HG03378 (cell line): ENCODE measurements around the gene HYAL1.
"Not testable (repeated sequence)": the region's sequence is repeated elsewhere in the genome, so short reads cannot be mapped to it uniquely, and the experiment has no call there.

ENCODE experiments used
- ATAC-seq: cut with Tn5 transposase; IDR thresholded peaks from one replicate; pipeline ENCODE4 v1.9.1; 2021; ENCODE audit warnings: mild to moderate bottlenecking, moderate library complexity; ENCODE audit not compliant: unreplicated experiment

The HYAL1 gene

DNA sequence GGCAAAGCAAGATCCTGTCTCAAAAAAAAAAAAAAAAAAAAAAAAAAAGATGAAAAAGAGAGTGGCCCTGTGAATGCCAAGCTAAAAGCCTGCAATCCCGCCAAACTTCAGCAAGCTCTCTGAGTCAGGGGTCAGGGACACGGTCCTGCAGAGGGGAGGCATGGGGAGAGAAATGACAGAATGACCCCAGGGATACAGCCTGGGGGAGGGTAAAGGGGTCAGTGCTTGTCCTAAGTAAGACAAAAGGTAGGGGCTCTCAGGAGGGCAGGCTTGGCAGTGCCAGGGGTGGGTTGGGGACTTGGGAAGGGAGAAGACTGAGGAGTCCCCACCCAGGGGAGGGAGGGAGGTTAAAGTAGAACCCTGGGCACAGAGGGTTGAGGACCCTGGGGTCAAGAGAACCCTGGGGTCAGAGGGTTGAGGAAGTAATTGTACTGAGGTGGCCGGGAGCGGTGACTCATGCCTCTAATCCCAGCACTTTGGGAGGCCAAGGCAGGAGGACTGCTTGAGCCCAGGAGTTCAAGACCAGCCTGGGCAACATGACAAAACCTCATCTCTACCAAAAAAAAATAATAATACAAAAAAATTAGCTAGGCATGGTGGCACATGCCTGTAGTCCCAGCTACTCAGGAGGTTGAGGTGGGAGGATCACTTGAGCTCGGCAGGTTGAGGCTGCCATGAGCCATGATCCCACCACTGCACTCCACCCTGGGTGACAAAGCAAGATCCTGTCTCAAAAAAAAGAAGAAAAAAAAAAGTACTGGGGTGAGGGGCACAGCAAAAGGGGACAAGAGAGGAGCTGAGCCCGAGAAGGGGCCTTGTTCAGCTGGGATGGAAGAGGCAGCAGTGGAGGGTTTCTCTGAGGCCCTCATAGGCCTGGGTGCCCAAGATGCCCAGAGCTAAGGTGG lies 39.6 kb downstream of the HYAL1 start:
- ATAC-seq, result no peak

DNA sequence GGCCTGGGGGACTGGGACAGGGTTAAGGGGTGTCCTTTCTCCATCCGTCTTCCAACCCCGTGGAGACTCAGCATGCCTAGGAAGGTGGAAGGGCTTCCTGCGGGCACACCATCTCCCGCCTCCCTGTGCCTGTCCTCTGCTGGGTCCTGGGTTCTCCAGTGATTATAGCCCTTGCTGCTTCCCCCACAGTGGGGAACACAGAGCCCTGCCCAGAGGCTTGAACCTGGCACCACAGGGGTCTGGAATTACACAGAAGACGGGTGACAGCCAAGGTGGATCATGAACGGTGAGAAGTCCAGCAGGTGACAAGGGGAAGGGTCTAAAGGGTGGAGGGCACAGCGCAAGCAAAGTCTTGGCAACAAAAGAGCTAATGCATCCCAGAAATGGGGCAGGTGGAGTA lies 40.6 kb downstream of the HYAL1 start:
- ATAC-seq, result no peak

DNA sequence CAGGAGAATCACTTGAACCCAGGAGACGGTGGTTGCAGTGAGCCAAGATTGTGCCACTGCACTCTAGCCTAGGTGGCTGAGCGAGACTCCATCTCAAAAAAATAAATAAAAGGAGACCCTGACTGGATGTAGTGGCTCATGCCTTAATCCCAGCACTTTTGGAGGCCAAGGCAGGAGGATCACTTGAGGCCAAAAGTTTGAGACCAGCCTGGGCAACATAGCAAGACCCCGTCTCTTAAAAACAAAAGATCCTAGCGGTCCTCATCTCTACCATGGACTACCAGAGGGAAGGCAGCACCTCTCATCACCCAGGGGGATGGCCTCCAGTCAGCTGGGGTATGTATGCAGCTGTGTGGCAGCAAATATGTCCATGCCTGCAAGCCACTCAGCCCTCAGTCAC lies 41.2 kb downstream of the HYAL1 start:
- ATAC-seq, result not testable (repeated sequence)

DNA sequence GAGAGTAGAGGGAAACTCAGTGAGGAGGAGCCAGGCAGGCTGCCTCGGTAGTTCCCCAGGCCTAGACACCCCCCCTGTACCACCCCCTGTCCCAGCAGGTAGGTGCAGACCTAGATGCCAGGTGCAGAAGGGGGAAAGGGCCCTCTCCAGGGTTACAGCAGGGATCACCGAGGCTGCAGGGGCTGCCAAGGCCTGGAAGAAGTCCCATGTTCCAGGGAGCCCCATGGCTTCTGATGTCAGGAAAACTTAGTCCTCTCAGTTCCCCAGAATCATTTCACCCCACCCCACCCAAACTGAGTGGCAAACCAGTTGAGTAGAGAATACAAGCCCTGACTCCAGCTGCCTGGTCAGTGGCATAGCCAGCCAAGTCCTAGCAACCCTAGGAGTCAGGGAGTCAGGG lies 41.9 kb downstream of the HYAL1 start:
- ATAC-seq, result no peak

DNA sequence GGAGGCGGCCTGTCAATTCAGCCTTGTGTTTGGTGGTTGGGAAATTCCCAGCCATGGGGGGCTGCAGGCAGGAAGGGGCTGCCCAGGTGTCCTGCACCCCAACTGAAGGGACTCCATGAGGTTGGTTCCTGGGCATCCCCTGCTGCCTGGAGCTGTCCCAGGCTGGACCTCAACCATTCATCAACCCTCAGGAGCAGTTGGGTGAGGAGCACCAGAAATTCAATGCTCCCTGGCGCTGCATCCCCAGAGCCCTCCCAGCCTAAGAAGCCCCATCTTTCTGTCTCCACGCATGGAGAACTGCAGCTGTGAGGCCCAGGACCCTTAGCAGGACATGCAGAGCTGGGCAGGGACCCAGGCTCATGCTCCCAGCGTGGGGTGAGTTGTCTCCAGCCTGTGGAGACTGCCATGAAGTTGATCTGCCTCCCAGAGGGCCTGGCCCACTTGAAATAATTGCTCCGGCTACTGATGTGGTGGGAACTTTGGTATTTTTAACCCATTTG lies 42.4 kb downstream of the HYAL1 start:
- ATAC-seq, result no peak

DNA sequence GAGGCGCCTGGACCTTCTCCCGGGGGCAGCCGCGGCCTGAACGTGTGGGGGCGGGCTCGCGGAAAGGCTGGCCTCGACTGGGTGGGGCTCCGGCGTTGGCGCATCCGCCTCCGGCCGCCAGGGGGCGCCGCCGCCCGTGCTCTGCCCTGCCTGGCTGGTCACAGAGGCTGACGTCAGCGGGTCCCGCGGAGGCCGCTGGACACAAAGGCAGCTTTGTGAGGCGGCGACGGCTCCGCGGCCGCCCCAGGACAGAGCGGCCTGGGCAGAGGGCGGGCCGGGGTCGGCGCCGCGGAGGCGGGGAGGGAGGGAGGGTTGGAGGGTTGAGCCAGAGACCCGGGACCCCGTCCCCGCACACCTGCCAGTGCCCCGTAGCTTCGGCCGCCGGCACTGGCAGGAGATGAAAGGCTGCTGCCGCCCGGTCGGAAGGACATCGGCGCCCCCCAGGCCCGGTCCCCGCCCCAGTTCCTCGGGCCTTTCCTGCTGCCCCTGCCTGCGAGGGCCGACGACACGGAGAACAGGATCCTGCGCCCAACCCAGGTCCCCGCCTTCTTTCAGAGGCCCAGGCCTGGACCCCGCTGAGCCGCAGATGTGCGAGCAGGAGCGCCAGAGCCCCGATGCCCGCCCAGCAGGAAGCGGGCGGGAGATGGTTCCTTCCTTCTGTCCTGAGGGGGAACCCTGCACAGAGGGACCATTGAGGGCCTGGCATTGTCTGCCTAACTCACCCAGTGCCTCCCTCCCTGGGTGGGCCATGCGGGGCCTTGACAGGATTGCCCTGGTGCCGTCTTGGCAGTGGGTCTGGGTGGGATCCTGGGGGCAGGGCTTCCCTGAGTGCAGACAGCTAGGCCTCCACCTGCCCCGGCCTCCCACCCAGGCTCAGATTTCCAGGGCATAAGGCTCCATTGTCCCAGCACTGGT lies 43.1 kb downstream of the HYAL1 start:
- peak; percentile 47 for ATAC-seq

DNA sequence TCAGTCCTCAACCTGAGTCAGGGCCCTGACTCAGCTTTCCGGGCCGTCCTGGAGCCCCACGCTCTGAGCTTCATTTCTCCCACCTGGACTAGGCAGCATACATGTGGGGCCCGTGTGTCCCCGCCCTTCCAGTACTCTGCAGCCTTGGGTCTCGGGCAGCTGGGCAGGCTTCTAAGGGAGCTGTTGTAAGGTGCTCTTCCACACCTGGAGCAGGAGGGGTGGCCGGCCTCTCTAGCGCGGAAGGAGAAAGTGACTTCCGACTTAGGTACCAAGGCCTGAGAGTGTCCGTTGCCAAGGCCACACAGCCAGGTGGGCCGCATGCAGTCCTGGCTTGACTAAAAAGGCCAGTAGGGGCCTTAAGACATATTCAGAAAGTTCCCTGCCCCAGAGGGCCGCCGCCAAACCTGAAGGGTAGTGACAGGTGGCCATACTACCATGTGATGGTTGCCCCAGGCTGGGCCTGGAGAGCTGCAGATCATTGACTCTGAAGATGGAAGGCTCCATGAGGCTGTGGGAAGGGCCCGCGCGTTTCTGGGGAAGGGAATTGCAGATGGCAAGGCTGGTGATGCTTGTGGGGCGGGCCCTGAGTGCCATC lies 43.8 kb downstream of the HYAL1 start:
- ATAC-seq, result peak; percentile 15

DNA sequence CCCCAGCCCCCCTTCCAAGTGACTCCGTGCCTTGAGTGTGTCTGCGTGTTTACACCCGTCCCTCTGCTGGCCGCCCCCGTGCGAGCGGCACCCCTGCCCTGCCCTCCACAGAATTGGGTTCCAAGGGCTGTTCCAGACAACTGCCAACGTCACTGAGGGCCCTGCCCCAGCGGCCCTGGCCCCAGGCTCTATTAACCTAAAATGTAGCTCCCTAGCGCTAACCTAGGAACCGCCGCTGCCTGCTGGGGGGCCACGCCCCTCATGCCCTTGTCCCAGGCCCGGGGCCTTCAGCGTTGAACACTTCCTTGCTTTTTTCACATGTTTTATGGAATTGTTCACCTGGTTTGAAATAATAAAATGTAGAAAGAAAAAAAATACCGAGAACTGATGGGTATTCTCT lies 44.4 kb downstream of the HYAL1 start:
- ATAC-seq, result no peak

DNA sequence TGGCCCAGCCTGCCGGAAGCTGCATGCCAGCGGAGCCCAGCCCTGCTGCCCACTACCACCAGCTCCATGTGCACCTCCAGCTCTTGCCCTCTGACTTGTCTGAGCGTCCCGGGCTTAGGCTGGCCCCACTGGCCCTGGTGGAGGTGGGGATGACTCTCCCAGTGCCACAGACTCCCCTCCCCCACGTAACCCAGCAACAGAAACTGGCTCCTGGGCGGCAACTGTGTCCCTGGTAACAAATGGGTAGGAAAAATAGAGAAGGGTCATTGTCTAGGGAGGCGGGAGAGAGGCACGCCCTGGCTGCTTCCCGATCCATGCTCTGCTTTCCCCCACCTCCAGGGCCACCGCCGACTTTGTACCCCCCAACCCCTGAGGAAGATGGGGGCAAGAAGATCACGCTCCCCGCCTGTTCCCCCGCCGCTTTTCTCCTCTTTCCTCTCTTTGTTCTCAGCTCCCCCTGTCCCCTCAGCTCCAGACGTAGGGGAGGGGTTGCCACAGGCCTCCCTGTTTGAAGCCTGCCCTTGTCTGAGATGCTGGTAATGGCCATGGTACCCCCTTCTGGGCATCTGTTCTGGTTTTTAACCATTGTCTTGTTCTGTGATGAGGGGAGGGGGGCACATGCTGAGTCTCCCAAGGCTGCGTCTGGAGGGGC lies 45.2 kb downstream of the HYAL1 start:
- no peak for ATAC-seq

DNA sequence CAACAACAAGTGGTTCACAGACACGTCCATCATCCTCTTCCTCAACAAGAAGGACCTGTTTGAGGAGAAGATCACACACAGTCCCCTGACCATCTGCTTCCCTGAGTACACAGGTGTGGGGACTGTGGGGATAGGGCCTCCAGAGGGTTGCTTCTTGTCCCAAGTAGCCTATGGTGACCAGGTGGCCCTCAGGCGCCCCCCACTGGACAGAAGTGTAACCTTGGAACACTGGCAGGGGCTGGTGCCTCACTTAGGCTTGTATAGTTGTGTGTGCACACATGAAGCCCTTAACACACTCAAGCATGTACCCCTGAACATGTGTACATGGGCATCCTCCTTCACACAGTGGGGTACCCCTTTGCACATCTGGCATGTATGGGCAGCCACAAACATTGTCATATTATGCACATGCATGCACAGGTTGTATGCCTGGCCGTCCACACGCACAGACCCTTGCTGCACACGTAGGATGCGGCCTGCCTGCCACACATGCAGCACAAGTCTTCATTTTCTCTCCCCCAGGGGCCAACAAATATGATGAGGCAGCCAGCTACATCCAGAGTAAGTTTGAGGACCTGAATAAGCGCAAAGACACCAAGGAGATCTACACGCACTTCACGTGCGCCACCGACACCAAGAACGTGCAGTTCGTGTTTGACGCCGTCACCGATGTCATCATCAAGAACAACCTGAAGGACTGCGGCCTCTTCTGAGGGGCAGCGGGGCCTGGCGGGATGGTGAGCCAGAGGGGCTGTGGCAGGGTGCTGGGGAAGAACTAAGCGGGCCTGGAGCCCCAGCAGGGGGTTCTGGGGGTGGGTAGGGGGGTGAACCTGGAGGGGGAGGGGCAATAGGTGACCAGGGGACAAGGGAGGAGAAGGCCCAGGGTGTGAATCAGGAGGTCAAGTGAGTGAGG lies 46.1 kb downstream of the HYAL1 start:
- ATAC-seq, result no peak

DNA sequence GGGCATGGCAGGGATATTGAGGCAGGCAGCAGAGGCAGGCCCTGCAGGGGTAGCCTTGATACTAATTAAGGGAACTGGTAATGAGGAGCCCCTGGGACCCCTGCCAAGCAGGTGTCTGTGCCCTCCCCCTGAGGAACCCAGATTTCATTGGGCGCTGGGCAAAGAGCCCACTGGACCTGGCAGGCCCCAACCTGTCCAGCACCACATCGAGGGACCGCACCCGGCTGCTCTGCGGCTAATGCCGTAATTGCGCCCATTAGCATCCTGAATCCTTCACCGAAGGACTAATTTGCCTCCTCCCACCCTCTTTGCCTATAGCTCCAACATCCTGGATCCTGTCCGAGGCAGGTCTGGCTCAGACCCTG lies 48.1 kb downstream of the HYAL1 start:
- no peak for ATAC-seq

DNA sequence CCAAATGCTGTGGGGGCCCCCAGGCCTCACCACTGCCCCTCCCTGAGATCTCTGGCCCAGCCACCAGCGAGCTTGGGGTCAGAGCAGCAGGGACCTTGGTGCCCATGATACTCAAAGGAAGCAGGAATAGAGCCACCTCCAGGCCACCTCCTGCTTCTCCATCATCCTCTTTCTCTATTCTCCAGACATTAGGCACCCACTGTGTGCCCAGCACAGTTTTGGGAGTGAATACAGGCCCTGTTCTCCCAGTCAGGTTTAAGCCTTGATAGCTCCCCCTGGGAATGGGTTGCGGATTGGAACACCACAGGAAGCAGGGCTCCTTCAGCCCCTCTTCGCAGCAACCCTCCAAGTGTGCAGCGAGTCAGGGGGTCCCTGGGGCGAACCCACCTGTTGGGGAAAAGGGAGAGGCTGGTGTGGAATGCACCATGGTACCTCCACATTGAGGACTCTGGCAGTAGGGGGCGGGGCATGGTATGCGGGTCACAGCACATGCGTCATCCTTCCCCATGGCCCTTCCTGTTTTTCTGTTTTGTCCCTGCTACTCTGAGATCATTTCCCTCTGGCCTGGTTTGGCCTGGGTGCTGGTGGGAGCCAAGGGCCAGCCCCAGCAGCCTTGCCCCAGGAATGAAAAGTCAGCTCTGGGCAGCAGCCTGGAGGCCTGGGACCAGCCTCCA lies 48.7 kb downstream of the HYAL1 start:
- no peak for ATAC-seq

DNA sequence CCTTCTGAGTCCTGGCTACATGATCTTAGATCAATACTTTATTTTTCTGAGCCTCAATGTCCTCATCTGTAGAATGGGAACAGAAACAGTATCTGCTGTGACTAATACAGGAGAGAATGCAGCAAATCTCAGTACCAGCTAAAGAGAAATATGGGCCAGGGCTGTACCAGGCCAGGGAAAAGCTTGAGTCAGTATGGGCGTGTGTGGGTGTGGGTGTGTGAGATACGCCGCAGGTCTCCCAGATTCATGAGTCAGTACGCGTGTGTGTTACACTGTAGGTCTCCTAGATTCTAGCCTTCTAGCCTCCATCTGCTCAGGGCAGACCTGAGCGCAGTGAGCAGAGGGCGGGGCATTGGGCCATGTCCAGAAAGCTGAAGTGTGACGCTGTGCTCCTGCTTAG lies 52.2 kb downstream of the HYAL1 start:
- ATAC-seq, result no peak

DNA sequence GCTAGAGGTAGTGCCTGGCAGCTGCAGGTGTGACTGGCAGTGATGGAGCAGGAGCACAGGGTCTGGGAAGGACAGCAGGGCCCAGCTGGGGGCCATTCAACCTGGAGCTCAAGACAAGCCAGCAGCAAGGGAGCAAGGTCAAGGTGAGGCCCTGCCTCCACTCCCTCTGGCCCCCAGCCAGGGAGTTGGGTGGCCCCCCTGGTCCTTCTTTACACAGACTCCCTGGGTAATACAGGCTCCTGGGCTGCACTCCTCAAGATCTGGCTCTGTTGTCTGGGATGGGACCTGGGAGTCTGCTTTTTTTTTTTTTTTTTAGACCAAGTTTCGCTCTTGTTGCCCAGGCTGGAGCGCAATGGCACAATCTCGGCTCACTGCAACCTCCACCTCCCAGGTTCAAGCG lies 52.9 kb downstream of the HYAL1 start:
- ATAC-seq, result no peak
